Measurements from ENCODE around the gene PALLD. TPM values are rescaled to one million over a fixed set of nuclear protein-coding genes. Genes with fewer than 3 reads are reported as not detected.
A peak's percentile ranks its signal among the peaks of the same experiment; 100 is the strongest.

PALLD gene
- total RNA-seq, 1 experiment from 2014 or later: 166 TPM

GRCh38 chr4:168484626-168485025, 12.2 kb upstream of the PALLD start:
- Histone ChIP-seq H3K79me2 (ENCODE audit: insufficient read depth, low read length) (peaks cover 13% of the 10 kb centered on the region), H3K9me2 (ENCODE audit: insufficient read depth) (no peaks in the 10 kb centered on the region), H3K27ac (ENCODE audit: low read depth, low read length) (peak overlapping the region; percentile 97; the same call in 1 of the 2 replicates), H3K4me2 (ENCODE audit: low read length) (peak overlapping the region; percentile 38), H2AFZ (ENCODE audit: low read depth, low read length, poor library complexity, severe bottlenecking) (no peak overlapping the region), H3K36me3 (ENCODE audit: control insufficient read depth in 1 of 2, insufficient read depth in 2 of 2, low read length in 2 of 2) (0 out of 4 replicates have a peak, but pooled peaks cover 0 to 9% of the 10 kb centered on the region in 2 experiments), H3K4me3 (replicated peaks in 1 of 2; ENCODE audit: low read depth in 1 of 2, low read length in 2 of 2) (no peak overlapping the region), H3K9me3 (ENCODE audit: control insufficient read depth in 1 of 2, insufficient read depth in 1 of 2, low read depth in 1 of 2, low read length in 2 of 2) (no peaks in the 10 kb centered on the region), H3K4me1 (ENCODE audit: control insufficient read depth in 1 of 2, insufficient read depth in 2 of 2, low read length in 2 of 2) (peaks cover 79 to 99% of the 10 kb centered on the region in 2 experiments), H4K20me1 (ENCODE audit: insufficient read depth) (no peaks in the 10 kb centered on the region), H3K9ac (ENCODE audit: low read length) (peak overlapping the region; percentile 44), H3K27me3 (ENCODE audit: insufficient read depth, low read length) (no peaks in the 10 kb centered on the region)
- no peak for ATAC-seq
- DNase-seq (ENCODE audit: low read depth, low spot score): no peak
- TF ChIP-seq POLR2AphosphoS5 (IDR thresholded peaks at IDR 0.05; ENCODE audit: low read depth, low read length) (0 out of 2 replicates have a peak, but pooled peaks have one; percentile 1), ZBTB33 (IDR thresholded peaks at IDR 0.05; ENCODE audit: extremely low read depth, insufficient replicate concordance, low read length) (no peak)
- BruUV-seq (replicated peaks): no TSS peak
- POLR2A ChIA-PET: no interaction called here
- RAD21 ChIA-PET (ENCODE audit: low non-redundant PET in 1 of 2, low total read pairs in 2 of 2, uncharacterized antibody in 2 of 2, unreplicated experiment in 2 of 2): no interaction called here
- intact Hi-C loops (cut with micrococcal nuclease): loop anchor here (10.0 kb wide), 1 partner anchor 300 kb away; no protein-coding TSS in a partner anchor
- CTCF ChIA-PET: interaction anchor here (1.1 kb wide), 1 partner anchor 525 kb away, joined by 4 read pairs; the partner anchor contains the start of gene CBR4

GRCh38 chr4:168485156-168485910, 11.5 kb upstream of the PALLD start:
- CTCF ChIA-PET: interaction anchor here (1.1 kb wide), 1 partner anchor 525 kb away, joined by 4 read pairs; the partner anchor contains the start of gene CBR4
- no peak overlapping the region for H2AFZ ChIP-seq (ENCODE audit: low read depth, low read length, poor library complexity, severe bottlenecking)
- TF ChIP-seq ZBTB33 (IDR thresholded peaks at IDR 0.05; ENCODE audit: extremely low read depth, insufficient replicate concordance, low read length) (no peak), SRF (IDR thresholded peaks at IDR 0.05; ENCODE audit: low read depth) (no peak), EGR1 (IDR thresholded peaks at IDR 0.05; ENCODE audit: low read depth) (no peak), JUND (IDR thresholded peaks at IDR 0.05) (no peak), YY1 (IDR thresholded peaks at IDR 0.05; ENCODE audit: extremely low read depth, insufficient replicate concordance, low read depth, low read length) (no peak), POLR2AphosphoS5 (IDR thresholded peaks at IDR 0.05; ENCODE audit: low read depth, low read length) (no peak), CEBPB (IDR thresholded peaks at IDR 0.05; ENCODE audit: low read depth) (no peak), REST (IDR thresholded peaks at IDR 0.05; ENCODE audit: low read depth) (no peak)

More at GRCh38 chr4:168485156-168485910, 11.5 kb upstream of the PALLD start:
- Histone ChIP-seq H3K4me2 (ENCODE audit: low read length) (peak overlapping the region; percentile 38), H3K27me3 (ENCODE audit: insufficient read depth, low read length) (no peaks in the 10 kb centered on the region), H3K9me2 (ENCODE audit: insufficient read depth) (no peaks in the 10 kb centered on the region), H3K4me1 (ENCODE audit: control insufficient read depth in 1 of 2, insufficient read depth in 2 of 2, low read length in 2 of 2) (peaks cover 86 to 100% of the 10 kb centered on the region in 2 experiments), H3K79me2 (ENCODE audit: insufficient read depth, low read length) (peaks cover 18% of the 10 kb centered on the region), H3K36me3 (ENCODE audit: control insufficient read depth in 1 of 2, insufficient read depth in 2 of 2, low read length in 2 of 2) (0 out of 4 replicates have a peak, but pooled peaks cover 0 to 9% of the 10 kb centered on the region in 2 experiments), H3K27ac (ENCODE audit: low read depth, low read length) (peak overlapping the region; percentile 97; the same call in 1 of the 2 replicates), H3K4me3 (replicated peaks in 1 of 2; ENCODE audit: low read depth in 1 of 2, low read length in 2 of 2) (no peak overlapping the region), H4K20me1 (ENCODE audit: insufficient read depth) (no peaks in the 10 kb centered on the region), H3K9ac (ENCODE audit: low read length) (peak overlapping the region; percentile 44), H3K9me3 (ENCODE audit: control insufficient read depth in 1 of 2, insufficient read depth in 1 of 2, low read depth in 1 of 2, low read length in 2 of 2) (no peaks in the 10 kb centered on the region)
- ChIA-PET RAD21 (ENCODE audit: low non-redundant PET in 1 of 2, low total read pairs in 2 of 2, uncharacterized antibody in 2 of 2, unreplicated experiment in 2 of 2) (no interaction called here), POLR2A (no interaction called here)
- DNase-seq (ENCODE audit: low read depth, low spot score): no peak
- intact Hi-C loops (cut with micrococcal nuclease): loop anchor here (10.0 kb wide), 1 partner anchor 301 kb away; no protein-coding TSS in a partner anchor
- no TSS peak for BruUV-seq (replicated peaks)
- ATAC-seq: no peak
